OCI-LY1 (cell line): ENCODE results near the gene ATP11A.

ENCODE experiments used
- H2AFZ ChIP-seq: fragments of 200-600 bp; sonication (generic), shearing (Covaris generic); 2 replicates; pipeline ENCODE4 v1.6.0; 2014; ENCODE audit warnings: antibody characterized with exemption, mild to moderate bottlenecking, low read length
- H3F3A ChIP-seq: fragments of 200-600 bp; sonication (generic), shearing (Covaris generic); 2 replicates; pipeline ENCODE4 v1.6.0; 2014; ENCODE audit warnings: mild to moderate bottlenecking, antibody characterized with exemption, low read length, moderate library complexity; ENCODE audit not compliant: insufficient read depth
- H3K27ac ChIP-seq: fragments of 200-600 bp; sonication (generic); 2 replicates; pipeline ENCODE4 v1.5.1; 2014; ENCODE audit warnings: low read length, mixed run types, mild to moderate bottlenecking, low read depth; ENCODE audit not compliant: poor library complexity, severe bottlenecking
- H3K27me3 ChIP-seq: fragments of 200-600 bp; sonication (generic); 2 replicates; pipeline ENCODE4 v1.6.0; 2014; ENCODE audit warnings: antibody characterized with exemption, mild to moderate bottlenecking, low read length, moderate library complexity; ENCODE audit not compliant: insufficient read depth
- H3K36me3 ChIP-seq: fragments of 200-600 bp; sonication (generic); 2 replicates; pipeline ENCODE4 v1.6.1; 2014; ENCODE audit warnings: mild to moderate bottlenecking, antibody characterized with exemption, low read length, moderate library complexity, mixed read lengths; ENCODE audit not compliant: insufficient read depth
- H3K4me1 ChIP-seq: fragments of 200-600 bp; sonication (generic); 2 replicates; pipeline ENCODE4 v1.5.1; 2014; ENCODE audit warnings: mild to moderate bottlenecking, low read length, moderate library complexity; ENCODE audit not compliant: insufficient read depth, severe bottlenecking
- H3K4me2 ChIP-seq: fragments of 200-600 bp; sonication (generic), shearing (Covaris generic); 2 replicates; pipeline ENCODE4 v1.6.1; 2014; ENCODE audit warnings: low read length
- H3K4me3 ChIP-seq: fragments of 200-600 bp; sonication (generic); 2 replicates; pipeline ENCODE4 v1.5.1; 2014; ENCODE audit warnings: low read length, low read depth, mild to moderate bottlenecking, mixed read lengths; ENCODE audit not compliant: poor library complexity, severe bottlenecking
- H3K79me2 ChIP-seq: fragments of 200-600 bp; shearing (Covaris generic); 2 replicates; pipeline ENCODE4 v1.6.1; 2016; ENCODE audit warnings: mixed run types, low read length, mixed read lengths; ENCODE audit not compliant: insufficient read depth
- H3K9ac ChIP-seq: fragments of 200-600 bp; sonication (generic), shearing (Covaris generic); 2 replicates; pipeline ENCODE4 v1.6.1; 2014; ENCODE audit warnings: mild to moderate bottlenecking, low read length, mixed read lengths
- H3K9me2 ChIP-seq: fragments of 200-600 bp; sonication (generic), shearing (Covaris generic); 2 replicates; pipeline ENCODE4 v1.6.1; 2014; ENCODE audit warnings: low read depth, mild to moderate bottlenecking, low read length, mixed read lengths
- H3K9me3 ChIP-seq: fragments of 200-600 bp; shearing (Covaris generic); 2 replicates; pipeline ENCODE4 v1.6.1; 2014; ENCODE audit warnings: low read length, mixed read lengths
- H4K20me1 ChIP-seq: fragments of 200-600 bp; sonication (generic), shearing (Covaris generic); 2 replicates; pipeline ENCODE4 v1.6.0; 2016; ENCODE audit warnings: mild to moderate bottlenecking, low read length; ENCODE audit not compliant: insufficient read depth
- EZH2 ChIP-seq: fragments of 200-600 bp; sonication (generic), shearing (Covaris generic); IDR thresholded peaks from 2 replicates; pipeline ENCODE4 v1.8.0; 2017; ENCODE audit warnings: borderline replicate concordance, mixed run types, mild to moderate bottlenecking, antibody characterized with exemption, low read length, moderate library complexity, mixed read lengths
- TF ChIP-seq, protein P1 (sequence below): fragments of 200-600 bp; sonication (generic), shearing (Covaris generic); IDR thresholded peaks from 2 replicates; pipeline ENCODE4 v1.5.1; 2017; ENCODE audit warnings: mild to moderate bottlenecking, antibody characterized with exemption, low read length, moderate library complexity, mixed read lengths

ATP11A gene

DNA sequence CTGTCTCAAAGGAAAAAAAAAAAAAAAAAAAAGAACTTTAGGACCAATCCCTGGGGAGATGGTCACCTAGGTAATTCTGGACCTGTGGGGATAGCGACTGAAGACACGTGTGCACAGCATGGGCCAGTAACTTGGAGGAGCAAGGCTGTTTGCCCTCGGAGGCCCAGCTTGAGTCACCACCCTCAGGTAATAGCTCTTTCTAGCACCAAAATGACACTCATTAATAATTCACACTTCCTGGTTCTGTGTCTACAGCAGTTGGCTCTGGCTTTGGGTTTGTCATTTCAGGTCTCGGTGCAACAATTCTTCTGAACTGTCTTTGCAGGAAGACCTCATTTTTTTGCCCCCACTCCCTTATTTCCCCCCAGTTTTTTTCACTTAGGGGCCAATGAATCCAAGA lies 3.9 kb upstream of the ATP11A start:
- no peak overlapping the region for H3K4me2 ChIP-seq

DNA sequence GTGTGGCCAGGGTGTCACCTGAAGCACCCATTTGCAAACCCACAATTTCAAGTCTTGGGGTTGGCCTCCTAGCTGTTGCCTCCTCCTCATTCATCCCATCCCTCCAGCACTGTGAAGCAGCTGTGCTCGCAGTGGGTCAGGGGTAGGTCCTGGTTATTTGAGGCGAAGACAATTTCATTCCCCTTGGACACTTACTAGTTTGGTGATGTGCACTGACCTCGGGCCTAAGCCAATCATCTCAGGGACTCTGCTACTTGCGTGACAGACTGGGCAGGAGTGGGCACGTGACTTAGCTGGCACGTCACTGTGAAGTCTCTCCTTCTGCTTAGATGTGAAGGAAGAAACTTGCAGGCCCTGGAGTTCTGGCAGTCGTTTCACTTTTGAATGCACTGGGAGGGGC lies 3.5 kb upstream of the ATP11A start:
- no peaks in the 10 kb centered on the region for H3K9me2 ChIP-seq
- no peaks in the 10 kb centered on the region for H4K20me1 ChIP-seq
- H3K9me3 ChIP-seq = no peaks in the 10 kb centered on the region
- H3K27me3 ChIP-seq = no peaks in the 10 kb centered on the region; the same call in 1 of the 2 replicates
- H3K4me1 ChIP-seq = peaks cover 24% of the 10 kb centered on the region
- H3K4me3 ChIP-seq = no peak overlapping the region
- TF ChIP-seq EZH2 = no peak
- TF ChIP-seq, protein P1, sequence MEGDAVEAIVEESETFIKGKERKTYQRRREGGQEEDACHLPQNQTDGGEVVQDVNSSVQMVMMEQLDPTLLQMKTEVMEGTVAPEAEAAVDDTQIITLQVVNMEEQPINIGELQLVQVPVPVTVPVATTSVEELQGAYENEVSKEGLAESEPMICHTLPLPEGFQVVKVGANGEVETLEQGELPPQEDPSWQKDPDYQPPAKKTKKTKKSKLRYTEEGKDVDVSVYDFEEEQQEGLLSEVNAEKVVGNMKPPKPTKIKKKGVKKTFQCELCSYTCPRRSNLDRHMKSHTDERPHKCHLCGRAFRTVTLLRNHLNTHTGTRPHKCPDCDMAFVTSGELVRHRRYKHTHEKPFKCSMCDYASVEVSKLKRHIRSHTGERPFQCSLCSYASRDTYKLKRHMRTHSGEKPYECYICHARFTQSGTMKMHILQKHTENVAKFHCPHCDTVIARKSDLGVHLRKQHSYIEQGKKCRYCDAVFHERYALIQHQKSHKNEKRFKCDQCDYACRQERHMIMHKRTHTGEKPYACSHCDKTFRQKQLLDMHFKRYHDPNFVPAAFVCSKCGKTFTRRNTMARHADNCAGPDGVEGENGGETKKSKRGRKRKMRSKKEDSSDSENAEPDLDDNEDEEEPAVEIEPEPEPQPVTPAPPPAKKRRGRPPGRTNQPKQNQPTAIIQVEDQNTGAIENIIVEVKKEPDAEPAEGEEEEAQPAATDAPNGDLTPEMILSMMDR = no peak
- no peak overlapping the region for H3K9ac ChIP-seq
- no peak overlapping the region for H3K4me2 ChIP-seq
- H2AFZ ChIP-seq = no peak overlapping the region
- H3K36me3 ChIP-seq = no peaks in the 10 kb centered on the region
- H3K27ac ChIP-seq = no peak overlapping the region
- H3F3A ChIP-seq = no peaks in the 10 kb centered on the region
- no peaks in the 10 kb centered on the region for H3K79me2 ChIP-seq

More for the DNA sequence above, 3.9 kb upstream of the ATP11A start:
- Histone ChIP-seq H3K27ac (no peak overlapping the region), H3K9me3 (no peaks in the 10 kb centered on the region), H3K4me3 (no peak overlapping the region), H3K36me3 (no peaks in the 10 kb centered on the region), H4K20me1 (no peaks in the 10 kb centered on the region), H3K9ac (no peak overlapping the region), H3F3A (no peaks in the 10 kb centered on the region), H3K27me3 (no peaks in the 10 kb centered on the region; the same call in 1 of the 2 replicates), H2AFZ (no peak overlapping the region), H3K9me2 (no peaks in the 10 kb centered on the region), H3K4me1 (peaks cover 19% of the 10 kb centered on the region), H3K79me2 (no peaks in the 10 kb centered on the region)
- TF ChIP-seq EZH2 = no peak
- TF ChIP-seq, protein P1 = no peak

DNA sequence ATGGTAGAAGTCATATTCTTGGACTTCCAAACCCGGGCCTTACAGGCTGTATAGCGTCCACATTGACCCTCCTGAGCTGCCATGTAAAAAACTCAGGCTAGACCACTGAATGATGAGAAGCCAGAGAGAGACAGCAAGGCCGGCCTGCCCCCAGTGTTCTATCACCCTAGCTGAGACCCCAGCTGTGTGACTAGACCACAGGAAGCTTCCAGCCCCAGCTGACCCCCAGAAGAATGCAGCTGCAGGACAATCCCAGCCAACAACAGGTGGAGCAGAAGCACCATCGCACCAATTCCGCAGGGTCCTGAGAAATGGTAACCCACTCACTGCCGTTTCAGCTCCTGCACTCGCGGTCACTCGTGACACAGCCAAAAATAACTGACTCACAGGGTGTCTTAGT lies 2.9 kb upstream of the ATP11A start:
- no peaks in the 10 kb centered on the region for H3K9me3 ChIP-seq
- H3K27ac ChIP-seq = no peak overlapping the region
- H3K4me3 ChIP-seq = no peak overlapping the region
- TF ChIP-seq EZH2 = no peak
- TF ChIP-seq, protein P1 = no peak
- no peak overlapping the region for H2AFZ ChIP-seq
- H3F3A ChIP-seq = no peaks in the 10 kb centered on the region
- no peak overlapping the region for H3K9ac ChIP-seq
- H3K9me2 ChIP-seq = no peaks in the 10 kb centered on the region
- peaks cover 30% of the 10 kb centered on the region for H3K4me1 ChIP-seq
- no peaks in the 10 kb centered on the region for H3K36me3 ChIP-seq
- no peaks in the 10 kb centered on the region; the same call in 1 of the 2 replicates for H3K27me3 ChIP-seq
- no peak overlapping the region for H3K4me2 ChIP-seq
- H4K20me1 ChIP-seq = no peaks in the 10 kb centered on the region
- no peaks in the 10 kb centered on the region for H3K79me2 ChIP-seq
